Activated naive CD4-positive, alpha-beta T cell treated with anti-CD3 and anti-CD28 coated beads, Interleukin-2, amount 50 U/mL, for 72 hours (primary cell): Measurements from ENCODE around the gene BAHCC1. TPM values are rescaled to one million over a fixed set of nuclear protein-coding genes. Genes with fewer than 3 reads are reported as not detected.
A peak's percentile ranks its signal among the peaks of the same experiment; 100 is the strongest.

Experiments
- ATAC-seq, 2 donors: fragments of 150-1000 bp; cut with Tn5 transposase; 2 replicates each; pipeline ENCODE4 v1.10.0; 2021; ENCODE audit warnings: mild to moderate bottlenecking in 2 of 2, moderate library complexity in 2 of 2
- DNase-seq, 2 donors: peaks; one replicate each; pipeline ENCODE4 v3.0.0; 2021 to 2022; ENCODE audit warnings: low spot score in 2 of 2
- H3K27ac Mint-ChIP-seq, 2 donors: one replicate each; pipeline ENCODE4 v1.8.0; 2022; ENCODE audit warnings: mild to moderate bottlenecking in 2 of 2, mixed read lengths in 2 of 2
- H3K36me3 Mint-ChIP-seq, 2 donors: one replicate each; pipeline ENCODE4 v1.8.0; 2022; ENCODE audit warnings: mixed read lengths in 2 of 2
- H3K9me3 Mint-ChIP-seq, 2 donors: one replicate each; pipeline ENCODE4 v1.8.0; 2022; ENCODE audit warnings: mixed read lengths in 2 of 2
- total RNA-seq, 2 donors: library from RNA; stranded (reverse); gene quantifications; one replicate each; pipeline ENCODE4 v1.2.3, GENCODE V29; 2022

The BAHCC1 gene
- total RNA-seq, 2 donors from 2014 or later = 0.16 TPM; not detected in 1

- no peak for DNase-seq
- peak overlapping the region; percentile 87 to 98 for H3K27ac Mint-ChIP-seq
- H3K9me3 Mint-ChIP-seq = peaks cover 0 to 3% of the 10 kb centered on the region in 2 donors
- no peak for ATAC-seq
- H3K36me3 Mint-ChIP-seq = peaks cover 38 to 44% of the 10 kb centered on the region in 2 donors
Measured at GRCh38 chr17:81509972-81510784, 114.9 kb downstream of the BAHCC1 start.

- Mint-ChIP-seq H3K27ac (peak overlapping the region; percentile 87 to 98), H3K36me3 (peaks cover 38 to 46% of the 10 kb centered on the region in 2 donors)
- DNase-seq = peak in 1 of 2 donors; percentile 61
Measured at GRCh38 chr17:81510785-81511553, 115.7 kb downstream of the BAHCC1 start.

GRCh38 chr17:81511554-81511803 is 116.2 kb downstream of the BAHCC1 start:
- no peak for DNase-seq
- ATAC-seq = no peak
- Mint-ChIP-seq H3K27ac (peak overlapping the region; percentile 87 to 98), H3K36me3 (peaks cover 38 to 46% of the 10 kb centered on the region in 2 donors), H3K9me3 (peaks cover 0 to 3% of the 10 kb centered on the region in 2 donors)

More at GRCh38 chr17:81510785-81511553, 115.7 kb downstream of the BAHCC1 start:
- H3K9me3 Mint-ChIP-seq = peaks cover 0 to 3% of the 10 kb centered on the region in 2 donors
- no peak for ATAC-seq

GRCh38 chr17:81511804-81512561 is 116.7 kb downstream of the BAHCC1 start:
- Mint-ChIP-seq H3K27ac (peak overlapping the region; percentile 87 to 98), H3K36me3 (peaks cover 38 to 46% of the 10 kb centered on the region in 2 donors), H3K9me3 (peaks cover 0 to 3% of the 10 kb centered on the region in 2 donors)
- peak in 1 of 2 donors; percentile 4 for ATAC-seq
- no peak for DNase-seq

- ATAC-seq (peak; percentile 64 to 66), DNase-seq (peak; percentile 91 to 94)
- Mint-ChIP-seq H3K27ac (peak within 1 kb of the TSS; percentile 88 to 98), H3K36me3 (peaks cover 38 to 46% of the 10 kb centered on the region in 2 donors), H3K9me3 (peaks cover 0 to 3% of the 10 kb centered on the region in 2 donors)
Measured at GRCh38 chr17:81512562-81513371, 117.5 kb downstream of the BAHCC1 start, which contains the start of gene ACTG1. Gene ACTG1, minus strand, starts transcription at chr17:81512799. Its CDS starts 445 bp downstream, at chr17:81512354.

- peaks cover 0 to 3% of the 10 kb centered on the region in 2 donors for H3K9me3 Mint-ChIP-seq
- H3K27ac Mint-ChIP-seq = peak overlapping the region; percentile 88 to 92
- peak; percentile 28 to 38 for ATAC-seq
Measured at GRCh38 chr17:81513372-81513752, 118.1 kb downstream of the BAHCC1 start.

GRCh38 chr17:81513753-81514488 is 118.7 kb downstream of the BAHCC1 start:
- peaks cover 34 to 44% of the 10 kb centered on the region in 2 donors for H3K36me3 Mint-ChIP-seq
- H3K9me3 Mint-ChIP-seq = peaks cover 0 to 3% of the 10 kb centered on the region in 2 donors
- peak overlapping the region; percentile 88 to 92 for H3K27ac Mint-ChIP-seq
- ATAC-seq (peak; percentile 4), DNase-seq (peak; percentile 56 to 74)

More at GRCh38 chr17:81513372-81513752, 118.1 kb downstream of the BAHCC1 start:
- peaks cover 38 to 46% of the 10 kb centered on the region in 2 donors for H3K36me3 Mint-ChIP-seq
- DNase-seq = peak; percentile 73

GRCh38 chr17:81514489-81514738 is 119.2 kb downstream of the BAHCC1 start:
- ATAC-seq = peak in 1 of 2 donors; percentile 1
- Mint-ChIP-seq H3K9me3 (peaks cover 0 to 3% of the 10 kb centered on the region in 2 donors), H3K27ac (no peak overlapping the region), H3K36me3 (peaks cover 29 to 39% of the 10 kb centered on the region in 2 donors)
- DNase-seq = peak in 1 of 2 donors; percentile 50

GRCh38 chr17:81514739-81515529 is 119.7 kb downstream of the BAHCC1 start:
- ATAC-seq (peak; percentile 34 to 58), DNase-seq (peak; percentile 75 to 85)
- peak overlapping the region; percentile 60 to 83 for H3K27ac Mint-ChIP-seq
- H3K9me3 Mint-ChIP-seq = peaks cover 0 to 3% of the 10 kb centered on the region in 2 donors
- H3K36me3 Mint-ChIP-seq = peaks cover 24 to 34% of the 10 kb centered on the region in 2 donors

- peaks cover 0 to 3% of the 10 kb centered on the region in 2 donors for H3K9me3 Mint-ChIP-seq
- H3K36me3 Mint-ChIP-seq = peaks cover 17 to 27% of the 10 kb centered on the region in 2 donors
- ATAC-seq = no peak
- DNase-seq = no peak
- H3K27ac Mint-ChIP-seq = peak overlapping the region in 1 of 2 donors; percentile 83
Measured at GRCh38 chr17:81515530-81516041, 120.3 kb downstream of the BAHCC1 start.

Other genes starting within 250 kb of the BAHCC1 start
- gene PVALEF, start 229.9 kb upstream of the BAHCC1 start, total RNA-seq = not detected
- under 1 TPM; 0.30 to 0.72 TPM for gene AATK, start 229.2 kb upstream of the BAHCC1 start, total RNA-seq
- 10 to 100 TPM; 10.0 to 14.6 TPM for gene CEP131, start 172.5 kb upstream of the BAHCC1 start, total RNA-seq
- 10 to 100 TPM; 23.2 to 38.7 TPM for gene TEPSIN, start 156.4 kb upstream of the BAHCC1 start, total RNA-seq
- gene NDUFAF8, start 156.1 kb upstream of the BAHCC1 start, total RNA-seq = 10 to 100 TPM; 50.1 to 52.5 TPM
- gene SLC38A10, start 100.2 kb upstream of the BAHCC1 start, total RNA-seq = 10 to 100 TPM; 19.9 to 72.0 TPM
- gene ACTG1, start 117.3 kb downstream of the BAHCC1 start, total RNA-seq = 1,000 to 10,000 TPM; 6,062 to 6,573 TPM
- under 1 TPM; 0.30 to 0.86 TPM for gene FSCN2, start 132.9 kb downstream of the BAHCC1 start, total RNA-seq
- gene FAAP100, start 156.9 kb downstream of the BAHCC1 start, total RNA-seq = 10 to 100 TPM; 19.8 to 37.9 TPM
- gene NPLOC4, start 241.7 kb downstream of the BAHCC1 start, total RNA-seq = 100 to 1,000 TPM in 1 of 2 donors, 10 to 100 TPM in 1; 67.3 to 173 TPM
- gene TSPAN10, start 241.7 kb downstream of the BAHCC1 start, total RNA-seq = under 1 TPM; 0.56 to 0.75 TPM